A204.1 (cell line): ENCODE results near the gene RTF2.
"Not testable (repeated sequence)": the region's sequence is repeated elsewhere in the genome, so short reads cannot be mapped to it uniquely, and the experiment has no call there.

Experiments
- FAIRE-seq: peaks from 2 replicates; lab custom pipeline; 2012; peaks lifted over from hg19 to GRCh38; lab: Jason Lieb, UNC

The RTF2 gene

DNA sequence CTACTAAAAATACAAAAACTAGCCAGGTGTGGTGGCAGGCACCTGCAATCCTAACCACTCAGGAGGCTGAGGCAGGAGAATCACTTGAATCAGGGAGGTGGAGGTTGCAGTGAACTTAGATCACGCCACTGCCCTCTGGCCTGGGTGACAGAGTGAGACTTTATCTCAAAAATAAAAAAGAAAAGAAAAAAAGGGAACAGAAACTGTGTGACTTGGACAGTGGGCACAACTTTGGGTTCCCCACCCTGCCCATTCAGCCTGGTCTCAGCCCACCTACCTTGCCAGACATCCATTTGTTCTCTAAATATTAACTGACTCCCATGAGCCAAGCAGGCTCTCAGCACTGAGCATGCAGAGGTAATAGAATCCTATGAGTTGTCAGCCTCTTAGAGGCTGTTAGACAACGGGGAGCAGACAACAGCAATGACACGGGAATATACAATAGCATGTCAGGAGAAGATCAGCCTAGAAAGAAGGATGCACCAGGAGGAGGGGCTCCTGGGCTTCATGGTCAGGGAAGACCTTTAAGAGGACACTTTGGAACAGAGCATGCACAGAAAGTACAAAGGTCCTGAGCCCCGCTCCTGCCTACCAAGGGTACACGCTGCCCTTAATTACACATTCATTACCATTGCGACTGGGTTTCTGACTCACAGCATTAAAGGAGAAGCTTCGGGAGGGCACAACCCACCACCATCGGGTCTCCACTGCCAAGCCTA is 84.6 kb downstream of the RTF2 start:
- no peak for FAIRE-seq

DNA sequence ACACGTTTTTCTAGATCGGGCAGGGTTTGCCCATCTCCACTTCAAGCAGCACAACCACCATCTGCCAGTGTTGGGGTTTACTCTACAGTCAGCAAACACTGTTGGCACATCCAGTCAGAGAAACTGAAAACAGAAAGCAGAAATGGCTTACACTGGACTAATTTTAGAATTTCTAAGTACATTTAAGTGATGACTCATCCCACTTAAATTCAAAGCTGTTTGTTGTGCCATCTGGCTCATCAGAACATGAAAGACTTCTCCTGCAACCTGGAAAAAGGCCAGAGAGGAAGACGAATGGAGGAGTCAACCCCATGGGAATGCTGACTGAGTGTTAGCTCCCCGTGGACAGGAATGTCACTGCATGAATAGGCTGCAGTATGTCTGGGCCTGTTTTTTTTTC is 86.4 kb downstream of the RTF2 start:
- no peak for FAIRE-seq

DNA sequence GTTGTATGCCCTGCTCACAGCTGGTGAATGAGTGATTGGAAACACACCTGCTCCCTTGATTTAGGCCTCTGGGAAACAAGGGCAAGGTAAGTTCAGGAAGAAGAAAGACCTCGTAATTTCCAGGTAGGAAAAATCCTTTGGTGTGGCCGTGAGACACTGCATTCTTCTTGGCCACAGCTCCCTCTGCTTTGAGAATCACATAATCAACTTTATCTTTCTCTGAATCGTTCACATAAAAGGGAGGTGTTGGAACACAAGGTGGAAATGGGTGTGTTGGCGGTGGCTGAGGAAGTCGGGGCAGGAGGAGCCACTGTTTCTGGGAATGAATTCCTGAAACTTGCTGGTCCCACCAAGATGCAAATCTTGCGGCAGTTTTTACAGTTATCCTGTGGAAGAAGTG is 90.5 kb downstream of the RTF2 start:
- FAIRE-seq: no peak

DNA sequence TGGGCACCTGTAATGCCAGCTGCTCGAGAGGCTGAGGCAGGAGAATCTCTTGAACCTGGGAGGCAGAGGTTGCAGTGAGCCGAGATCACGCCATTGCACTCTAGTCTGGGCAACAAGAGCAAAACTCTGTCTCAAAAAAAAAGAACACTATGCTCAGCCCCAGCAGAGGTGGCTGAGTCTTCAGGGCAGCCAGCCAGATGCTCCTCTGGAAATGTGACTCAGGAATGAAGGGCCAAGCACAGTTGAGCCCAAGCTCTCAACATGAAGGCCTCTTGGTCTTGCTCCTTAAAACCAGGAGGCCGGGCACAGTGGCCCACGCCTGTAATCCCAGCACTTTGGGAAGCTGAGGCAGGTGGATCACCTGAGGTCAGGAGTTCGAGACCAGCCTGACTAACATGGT is 96.1 kb downstream of the RTF2 start:
- not testable (repeated sequence) for FAIRE-seq

DNA sequence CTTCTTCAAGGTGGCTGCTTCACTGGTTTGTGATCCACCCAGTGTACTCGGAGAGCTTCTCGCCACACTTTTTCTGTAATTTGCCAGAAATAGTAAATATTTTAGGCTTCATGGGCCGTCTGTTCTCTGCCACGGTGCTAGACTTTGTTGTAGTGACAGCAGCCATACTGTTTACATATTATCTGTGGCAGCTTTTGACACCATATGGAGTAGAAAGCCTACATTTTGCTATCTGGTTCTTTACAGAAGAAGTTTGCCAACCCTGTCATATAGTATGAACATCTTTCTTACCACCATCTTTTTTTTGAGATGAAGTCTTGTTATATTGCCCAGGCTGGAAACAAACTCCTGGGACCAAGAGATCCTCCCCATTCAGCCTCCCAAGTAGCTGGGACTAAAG is 97.1 kb downstream of the RTF2 start:
- FAIRE-seq: no peak

DNA sequence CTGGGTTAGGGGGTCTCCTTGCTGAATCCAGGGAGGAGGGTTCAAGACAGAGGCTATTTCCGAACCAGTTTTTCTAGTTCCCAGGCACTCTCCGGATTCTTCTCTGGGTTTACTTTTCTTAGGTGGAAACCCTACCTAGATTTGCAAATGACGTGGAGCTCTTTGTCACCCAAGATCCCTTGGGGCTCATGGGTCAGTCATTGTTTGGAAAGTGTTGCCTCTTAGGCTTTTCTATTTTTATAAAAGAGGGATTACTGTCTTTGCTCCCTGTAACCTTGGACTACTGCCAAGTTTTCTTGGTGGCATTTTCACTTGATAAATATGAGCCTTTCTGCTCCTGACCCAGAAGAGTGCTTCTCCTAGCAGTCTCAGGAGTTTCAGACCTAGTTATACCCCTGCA is 98.2 kb downstream of the RTF2 start:
- FAIRE-seq: no peak
